Fibroblast of lung (primary cell): ENCODE results near the gene ATP10D.

Source experiments
- CTCF ChIP-seq, 2 donors: IDR thresholded peaks in 1 of 2; conservative IDR thresholded peaks in 1 of 2; 1 replicate in 1 of 2; 2 replicates in 1 of 2; pipeline ENCODE4 v1.5.1; 2011 to 2012; ENCODE audit warnings: low read length in 2 of 2, control low read depth in 1 of 2, inconsistent platforms in 1 of 2, low read depth in 1 of 2, mild to moderate bottlenecking in 1 of 2
- EZH2 ChIP-seq: IDR thresholded peaks from 2 replicates; pipeline ENCODE4 v1.5.1; 2012; ENCODE audit warnings: low read length, control low read depth, mild to moderate bottlenecking; ENCODE audit errors: missing control alignments

GRCh38 chr4:47444031-47444430 is 41.0 kb upstream of the ATP10D start:
- TF ChIP-seq CTCF (conservative IDR thresholded peaks at IDR 0.05 in 1 of 2, IDR thresholded peaks at IDR 0.05 in 1 of 2; ENCODE audit: low read depth in 1 of 2, low read length in 2 of 2) (no peak), EZH2 (no peak)
